ENCODE measurements around the gene NRCAM.

NRCAM gene

GRCh38 chr7:108468246-108468645 is 12.0 kb upstream of the NRCAM start:
- TF ChIP-seq GATA2 (IDR thresholded peaks at IDR 0.05; ENCODE audit: low read depth, low read length) (no peak), GATA3 (IDR thresholded peaks at IDR 0.05; ENCODE audit: low read depth, low read length) (no peak)

GRCh38 chr7:108467391-108467790 is 11.2 kb upstream of the NRCAM start:
- TF ChIP-seq GATA2 (IDR thresholded peaks at IDR 0.05; ENCODE audit: low read depth, low read length) (no peak), GATA3 (IDR thresholded peaks at IDR 0.05; ENCODE audit: low read depth, low read length) (no peak)

- TF ChIP-seq GATA2 (IDR thresholded peaks at IDR 0.05; ENCODE audit: low read depth, low read length) (no peak), GATA3 (IDR thresholded peaks at IDR 0.05; ENCODE audit: low read depth, low read length) (no peak)
Observed at GRCh38 chr7:108464743-108465142, 8.5 kb upstream of the NRCAM start.

- TF ChIP-seq GATA3 (IDR thresholded peaks at IDR 0.05; ENCODE audit: low read depth, low read length), result no peak
- no peak for TF ChIP-seq GATA2 (IDR thresholded peaks at IDR 0.05; ENCODE audit: low read depth, low read length)
Observed at GRCh38 chr7:108463613-108464012, 7.4 kb upstream of the NRCAM start.

GRCh38 chr7:108461840-108462239 is 5.6 kb upstream of the NRCAM start:
- TF ChIP-seq GATA2 (IDR thresholded peaks at IDR 0.05; ENCODE audit: low read depth, low read length) (no peak), GATA3 (IDR thresholded peaks at IDR 0.05; ENCODE audit: low read depth, low read length) (no peak)

- no peak for TF ChIP-seq GATA3 (IDR thresholded peaks at IDR 0.05; ENCODE audit: low read depth, low read length)
- TF ChIP-seq GATA2 (IDR thresholded peaks at IDR 0.05; ENCODE audit: low read depth, low read length), result no peak
Observed at GRCh38 chr7:108460964-108461363, 4.7 kb upstream of the NRCAM start.

GRCh38 chr7:108459922-108460551 is 3.8 kb upstream of the NRCAM start:
- no peak for TF ChIP-seq GATA3 (IDR thresholded peaks at IDR 0.05; ENCODE audit: low read depth, low read length)
- TF ChIP-seq GATA2 (IDR thresholded peaks at IDR 0.05; ENCODE audit: low read depth, low read length), result no peak

- TF ChIP-seq GATA3 (IDR thresholded peaks at IDR 0.05; ENCODE audit: low read depth, low read length) (no peak), GATA2 (IDR thresholded peaks at IDR 0.05; ENCODE audit: low read depth, low read length) (no peak)
Observed at GRCh38 chr7:108457871-108458270, 1.6 kb upstream of the NRCAM start.

- no peak for TF ChIP-seq GATA3 (IDR thresholded peaks at IDR 0.05; ENCODE audit: low read depth, low read length)
Observed at GRCh38 chr7:108456845-108457540, 757 bp upstream of the NRCAM start.

GRCh38 chr7:108455551-108455997 is 662 bp downstream of the NRCAM start:
- TF ChIP-seq GATA2 (IDR thresholded peaks at IDR 0.05; ENCODE audit: low read depth, low read length) (no peak), GATA3 (IDR thresholded peaks at IDR 0.05; ENCODE audit: low read depth, low read length) (no peak)

GRCh38 chr7:108454674-108455550 is 1.3 kb downstream of the NRCAM start:
- TF ChIP-seq GATA2 (IDR thresholded peaks at IDR 0.05; ENCODE audit: low read depth, low read length) (no peak), GATA3 (IDR thresholded peaks at IDR 0.05; ENCODE audit: low read depth, low read length) (no peak)

- no peak for TF ChIP-seq GATA3 (IDR thresholded peaks at IDR 0.05; ENCODE audit: low read depth, low read length)
- no peak for TF ChIP-seq GATA2 (IDR thresholded peaks at IDR 0.05; ENCODE audit: low read depth, low read length)
Observed at GRCh38 chr7:108454317-108454673, 1.9 kb downstream of the NRCAM start.

GRCh38 chr7:108453320-108453719 is 2.9 kb downstream of the NRCAM start:
- no peak for TF ChIP-seq GATA2 (IDR thresholded peaks at IDR 0.05; ENCODE audit: low read depth, low read length)
- TF ChIP-seq GATA3 (IDR thresholded peaks at IDR 0.05; ENCODE audit: low read depth, low read length), result no peak

- TF ChIP-seq GATA3 (IDR thresholded peaks at IDR 0.05; ENCODE audit: low read depth, low read length), result no peak
- no peak for TF ChIP-seq GATA2 (IDR thresholded peaks at IDR 0.05; ENCODE audit: low read depth, low read length)
Observed at GRCh38 chr7:108452707-108453106, 3.5 kb downstream of the NRCAM start.
